GM19351 (cell line): ENCODE measurements around the gene ELAVL2.

ENCODE experiments used
- ATAC-seq: cut with Tn5 transposase; IDR thresholded peaks from one replicate; pipeline ENCODE4 v1.9.1; 2021; ENCODE audit warnings: mild to moderate bottlenecking, moderate library complexity; ENCODE audit not compliant: unreplicated experiment

The ELAVL2 gene

GRCh38 chr9:23826120-23826629 is at the start of gene ELAVL2:
TSS of gene ELAVL2 (minus strand) at chr9:23826240. CDS start at chr9:23762234, 64,006 bp downstream.
- ATAC-seq: no peak

GRCh38 chr9:23858234-23858633 is 32.2 kb upstream of the ELAVL2 start:
- no peak for ATAC-seq

- ATAC-seq: no peak
These were observed 30.0 kb upstream of the ELAVL2 start for GRCh38 chr9:23855873-23856604.

- no peak for ATAC-seq
These were observed 24.9 kb upstream of the ELAVL2 start for GRCh38 chr9:23850690-23851629.

GRCh38 chr9:23850242-23850689 is 24.2 kb upstream of the ELAVL2 start:
- no peak for ATAC-seq

GRCh38 chr9:23849379-23850035 is 23.5 kb upstream of the ELAVL2 start:
- ATAC-seq: no peak

GRCh38 chr9:23842565-23843129 is 16.6 kb upstream of the ELAVL2 start:
- ATAC-seq: no peak

GRCh38 chr9:23841304-23841703 is 15.3 kb upstream of the ELAVL2 start:
- ATAC-seq: no peak

- ATAC-seq: no peak
These were observed 11.0 kb upstream of the ELAVL2 start for GRCh38 chr9:23837038-23837437.

- no peak for ATAC-seq
These were observed 5.1 kb upstream of the ELAVL2 start for GRCh38 chr9:23830929-23831730.

- ATAC-seq: no peak
These were observed 4.4 kb upstream of the ELAVL2 start for GRCh38 chr9:23830476-23830805.

GRCh38 chr9:23829580-23830475 is 3.8 kb upstream of the ELAVL2 start:
- ATAC-seq: no peak

GRCh38 chr9:23825700-23826099 is 340 bp downstream of the ELAVL2 start:
- no peak for ATAC-seq

GRCh38 chr9:23824830-23825591 is 1.0 kb downstream of the ELAVL2 start:
- ATAC-seq: no peak

GRCh38 chr9:23823986-23824829 is 1.8 kb downstream of the ELAVL2 start:
- ATAC-seq: no peak

GRCh38 chr9:23823269-23823668 is 2.8 kb downstream of the ELAVL2 start:
- ATAC-seq: no peak
